ENCODE results near the gene EPC2.
"Not testable (repeated sequence)": the region's sequence is repeated elsewhere in the genome, so short reads cannot be mapped to it uniquely, and the experiment has no call there.

EPC2 gene

DNA sequence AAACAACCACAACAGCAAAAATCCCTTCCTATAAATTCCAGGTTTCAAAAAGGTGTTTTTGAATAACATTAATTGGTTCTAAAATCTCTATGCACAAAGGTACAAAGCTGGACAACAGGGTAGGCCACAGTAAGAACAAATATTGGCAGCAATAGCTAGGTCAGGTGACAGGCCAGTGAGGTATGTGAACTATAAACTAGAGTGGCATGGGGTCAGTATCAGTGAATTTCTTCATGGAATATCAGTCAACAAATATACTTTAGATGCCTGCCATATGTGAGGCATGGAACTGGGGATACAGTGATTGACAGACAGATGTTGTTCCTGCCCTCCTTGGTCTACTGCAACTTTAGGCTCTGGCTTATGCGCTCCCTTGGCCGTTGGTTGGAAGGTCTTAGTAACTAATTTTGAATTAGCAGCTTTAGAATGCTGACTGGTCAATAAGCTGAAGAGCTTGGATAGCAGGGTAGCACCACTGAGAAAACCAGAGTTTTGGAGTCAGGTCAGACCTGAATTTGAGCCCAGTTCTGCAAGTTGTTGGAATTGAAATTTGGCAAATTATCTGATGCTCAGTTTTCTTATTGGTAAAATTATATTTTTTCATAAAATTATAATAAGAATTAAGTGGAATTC lies 2.3 kb upstream of the EPC2 start:
- DNase-seq: no peak

DNA sequence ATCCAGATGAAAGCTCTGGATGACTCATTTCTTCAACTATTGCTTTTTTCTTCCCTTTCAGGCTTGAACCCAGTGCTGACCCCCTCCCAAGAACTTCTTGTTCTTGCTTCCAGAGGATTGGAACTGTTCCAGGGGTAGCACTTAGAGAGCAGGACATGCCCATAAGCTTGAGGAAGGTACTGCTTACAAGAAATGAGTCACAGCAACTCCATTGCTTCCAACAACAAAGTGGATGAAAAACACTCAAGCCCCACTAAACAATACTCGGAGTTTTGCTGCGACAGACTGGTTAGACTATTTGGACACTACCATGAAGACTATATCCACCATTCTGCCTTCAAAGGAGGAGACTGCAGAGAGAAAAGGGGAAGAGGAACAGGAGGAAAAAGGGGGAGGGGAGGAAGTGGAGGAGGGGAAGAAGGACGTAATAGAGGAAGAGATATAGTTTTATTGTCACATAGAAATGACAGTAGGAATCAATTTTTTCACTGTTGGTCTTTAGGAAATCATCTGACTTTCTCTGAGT lies 1.6 kb upstream of the EPC2 start:
- DNase-seq: no peak

DNA sequence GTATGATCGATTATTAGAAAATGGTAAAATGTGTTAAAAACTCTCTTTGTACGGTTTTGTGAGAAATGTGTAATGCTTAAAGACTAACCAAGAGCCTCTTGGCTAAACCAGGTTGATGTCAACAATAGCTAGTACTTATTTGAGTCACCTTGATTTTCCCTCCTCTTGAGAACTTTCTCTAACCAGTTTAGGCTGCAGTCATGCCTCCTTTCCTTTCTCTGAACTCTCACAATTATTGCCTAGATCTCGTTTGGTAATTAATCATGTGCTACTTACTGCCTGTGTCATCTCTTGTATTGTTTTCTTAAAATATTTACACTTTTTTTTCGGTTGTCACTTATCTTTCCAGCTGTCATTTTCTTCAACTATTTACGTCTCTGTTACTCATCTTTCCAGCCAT lies 1.1 kb upstream of the EPC2 start:
- no peak for DNase-seq

- peak; percentile 92 for DNase-seq
Measured at GRCh38 chr2:148644883-148645538, 460 bp downstream of the EPC2 start.

GRCh38 chr2:148645539-148646230 lies 1.1 kb downstream of the EPC2 start:
- DNase-seq: peak; percentile 49

DNA sequence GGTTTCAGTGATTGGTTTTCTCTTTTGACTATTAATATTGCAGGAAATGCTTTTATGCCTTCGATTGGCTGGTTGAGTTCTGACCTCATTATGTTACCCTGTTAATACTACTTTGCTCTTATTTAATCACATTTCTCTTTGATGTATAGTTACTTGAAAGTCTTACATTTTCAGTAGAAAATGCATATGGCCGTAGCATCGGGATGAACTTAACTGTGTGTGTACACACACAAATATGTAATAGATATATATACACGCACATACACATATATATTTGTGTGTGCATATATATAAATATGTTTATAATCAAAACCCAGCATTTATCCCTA lies 1.6 kb downstream of the EPC2 start:
- no peak for DNase-seq

DNA sequence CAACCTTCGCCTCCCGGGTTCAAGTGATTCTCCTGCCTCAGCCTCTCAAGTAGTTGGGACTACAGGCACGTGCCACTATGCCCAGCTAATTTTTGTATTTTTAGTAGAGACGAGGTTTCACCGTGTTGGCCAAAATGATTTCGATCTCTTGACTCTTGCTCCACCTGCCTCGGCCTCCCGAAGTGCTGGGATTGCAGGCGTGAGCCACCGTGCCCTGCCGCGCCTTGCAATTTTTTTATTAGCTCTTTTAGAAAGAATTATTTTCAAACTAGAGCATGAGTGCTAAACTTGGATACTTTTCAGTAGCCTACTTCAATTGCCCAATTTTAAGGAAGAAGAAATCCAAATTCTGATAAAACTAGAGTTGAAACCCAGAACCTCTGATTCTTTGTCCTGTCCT lies 3.2 kb downstream of the EPC2 start:
- not testable (repeated sequence) for DNase-seq

GRCh38 chr2:148649936-148650335 lies 5.4 kb downstream of the EPC2 start:
- no peak for DNase-seq

- DNase-seq: no peak
Measured at GRCh38 chr2:148650881-148651280, 6.3 kb downstream of the EPC2 start.

DNA sequence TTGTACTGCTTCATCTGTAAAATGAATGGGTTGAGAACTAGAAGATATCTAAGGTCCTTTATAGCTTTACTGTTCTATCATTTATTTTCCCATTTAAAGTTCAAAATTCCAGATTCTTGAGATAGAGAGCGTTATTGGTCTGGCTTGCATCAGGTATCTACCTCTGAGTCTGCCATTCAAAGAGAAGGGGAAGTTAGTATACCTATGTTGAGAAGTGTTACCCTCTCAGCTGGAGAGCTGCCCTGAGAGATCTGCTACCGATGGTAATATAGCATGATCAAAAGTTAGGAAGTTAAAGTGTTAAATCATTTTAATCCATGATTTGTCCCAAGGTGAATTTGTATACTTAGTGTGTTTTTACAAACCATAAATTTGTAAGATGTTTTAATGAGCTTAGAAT lies 7.4 kb downstream of the EPC2 start:
- DNase-seq: no peak

GRCh38 chr2:148653437-148653836 lies 8.9 kb downstream of the EPC2 start:
- no peak for DNase-seq

- DNase-seq: no peak
Measured at GRCh38 chr2:148654435-148654834, 9.9 kb downstream of the EPC2 start.

DNA sequence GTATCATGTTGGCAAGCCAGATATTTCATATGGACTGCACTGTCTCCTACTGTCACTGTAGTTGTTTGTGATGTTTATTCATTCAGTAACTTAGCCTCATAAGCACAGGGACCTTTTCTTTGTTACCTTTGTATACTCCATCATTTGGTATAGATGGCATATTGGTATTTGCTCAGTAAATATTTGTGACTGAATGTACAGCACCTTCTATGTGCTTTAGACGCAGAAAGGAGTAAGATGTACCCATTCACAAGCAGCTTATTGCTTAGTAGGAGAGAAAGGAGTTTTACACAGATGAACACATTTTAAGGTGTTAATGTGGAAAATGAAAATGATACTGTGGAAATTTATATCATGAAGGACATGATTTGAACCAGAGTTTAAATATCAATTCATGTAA lies 12.0 kb downstream of the EPC2 start:
- no peak for DNase-seq

GRCh38 chr2:148658807-148659722 lies 14.5 kb downstream of the EPC2 start:
- no peak for DNase-seq

GRCh38 chr2:148660999-148661398 lies 16.4 kb downstream of the EPC2 start:
- DNase-seq: no peak

DNA sequence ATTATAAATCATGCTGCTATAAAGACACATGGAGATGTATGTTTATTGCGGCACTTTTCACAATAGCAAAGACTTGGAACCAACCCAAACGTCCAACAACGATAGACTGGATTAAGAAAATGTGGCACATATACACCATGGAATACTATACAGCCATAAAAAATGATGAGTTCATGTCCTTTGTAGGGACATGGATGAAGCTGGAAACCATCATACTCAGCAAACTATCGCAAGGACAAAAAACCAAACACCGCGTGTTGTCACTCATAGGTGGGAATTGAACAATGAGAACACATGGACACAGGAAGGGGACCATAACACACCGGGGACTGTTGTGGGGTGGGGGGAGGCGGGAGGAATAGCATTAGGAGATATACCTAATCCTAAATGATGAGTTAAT lies 17.8 kb downstream of the EPC2 start:
- not testable (repeated sequence) for DNase-seq

DNA sequence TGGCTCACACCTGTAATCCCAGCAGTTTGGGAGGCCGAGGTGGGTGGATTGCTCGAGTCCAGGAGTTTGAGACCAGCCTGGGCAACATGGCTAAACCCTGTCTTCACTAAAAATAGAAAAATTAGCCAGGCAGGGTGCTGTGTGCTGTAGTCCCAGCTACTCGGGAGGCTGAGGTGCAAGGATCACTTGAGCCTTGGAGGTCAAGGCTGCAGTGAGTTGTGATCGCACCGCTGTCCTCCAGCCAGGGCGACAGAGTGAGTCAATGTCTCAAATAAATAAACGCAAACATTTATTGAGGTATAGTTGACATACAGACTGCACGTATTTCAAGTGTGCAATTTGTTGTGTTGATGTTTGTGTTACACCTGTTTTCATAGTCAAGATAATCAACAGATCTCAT lies 19.7 kb downstream of the EPC2 start:
- DNase-seq: no peak

- DNase-seq: no peak
Measured at GRCh38 chr2:148666555-148666954, 22.0 kb downstream of the EPC2 start.

DNA sequence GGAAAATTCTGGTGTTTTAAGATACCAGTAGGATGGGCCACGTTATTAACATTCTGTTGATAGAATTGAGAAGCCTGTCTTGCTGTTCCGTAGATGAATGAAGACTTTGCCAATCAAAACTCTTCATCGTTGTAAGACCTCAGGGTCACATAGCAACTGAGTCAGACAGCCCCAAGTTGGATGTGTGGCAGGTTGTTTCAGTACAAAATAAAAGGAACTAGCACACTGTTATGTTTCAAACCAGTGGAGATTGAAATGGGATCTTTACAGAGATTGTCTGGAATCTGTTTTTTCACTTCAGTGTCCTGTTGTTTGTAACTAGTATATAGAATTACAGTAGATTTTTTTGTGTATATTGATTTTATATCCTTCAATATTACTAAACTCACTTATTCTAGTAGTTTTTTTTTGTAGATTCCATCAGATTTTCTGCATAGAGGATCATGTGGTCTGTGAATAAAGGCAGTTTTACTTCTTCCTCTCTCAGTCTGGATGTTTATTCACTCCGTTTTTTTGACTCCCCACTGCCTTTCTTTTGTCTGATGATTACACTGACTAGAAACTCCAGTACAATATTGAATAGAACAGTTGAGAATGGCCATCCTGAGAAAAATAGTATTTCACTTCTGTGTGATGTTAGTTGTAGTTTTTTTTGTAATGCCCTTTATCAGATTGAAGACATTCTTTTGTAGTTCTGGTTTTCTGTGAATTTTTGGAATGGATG lies 22.7 kb downstream of the EPC2 start:
- no peak for DNase-seq

DNA sequence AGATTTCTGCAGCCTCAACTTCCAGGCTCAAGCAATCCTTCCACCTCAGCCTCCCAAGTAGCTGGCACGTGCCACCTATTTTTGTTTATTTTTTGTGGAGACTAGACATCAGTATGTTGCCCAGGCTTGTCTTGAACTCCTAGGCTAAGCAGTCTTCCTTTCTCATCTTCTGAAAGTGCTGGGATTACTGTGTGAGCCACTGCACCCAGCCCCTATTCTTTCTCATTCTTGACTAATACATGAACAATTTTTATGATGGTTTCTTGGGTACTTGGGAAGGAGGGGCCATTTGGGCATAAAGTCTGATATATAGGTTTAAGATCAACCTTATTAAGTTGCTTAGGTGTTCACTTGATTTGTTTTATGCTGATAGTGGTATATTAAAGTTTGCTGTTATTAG lies 26.2 kb downstream of the EPC2 start:
- DNase-seq: no peak

DNA sequence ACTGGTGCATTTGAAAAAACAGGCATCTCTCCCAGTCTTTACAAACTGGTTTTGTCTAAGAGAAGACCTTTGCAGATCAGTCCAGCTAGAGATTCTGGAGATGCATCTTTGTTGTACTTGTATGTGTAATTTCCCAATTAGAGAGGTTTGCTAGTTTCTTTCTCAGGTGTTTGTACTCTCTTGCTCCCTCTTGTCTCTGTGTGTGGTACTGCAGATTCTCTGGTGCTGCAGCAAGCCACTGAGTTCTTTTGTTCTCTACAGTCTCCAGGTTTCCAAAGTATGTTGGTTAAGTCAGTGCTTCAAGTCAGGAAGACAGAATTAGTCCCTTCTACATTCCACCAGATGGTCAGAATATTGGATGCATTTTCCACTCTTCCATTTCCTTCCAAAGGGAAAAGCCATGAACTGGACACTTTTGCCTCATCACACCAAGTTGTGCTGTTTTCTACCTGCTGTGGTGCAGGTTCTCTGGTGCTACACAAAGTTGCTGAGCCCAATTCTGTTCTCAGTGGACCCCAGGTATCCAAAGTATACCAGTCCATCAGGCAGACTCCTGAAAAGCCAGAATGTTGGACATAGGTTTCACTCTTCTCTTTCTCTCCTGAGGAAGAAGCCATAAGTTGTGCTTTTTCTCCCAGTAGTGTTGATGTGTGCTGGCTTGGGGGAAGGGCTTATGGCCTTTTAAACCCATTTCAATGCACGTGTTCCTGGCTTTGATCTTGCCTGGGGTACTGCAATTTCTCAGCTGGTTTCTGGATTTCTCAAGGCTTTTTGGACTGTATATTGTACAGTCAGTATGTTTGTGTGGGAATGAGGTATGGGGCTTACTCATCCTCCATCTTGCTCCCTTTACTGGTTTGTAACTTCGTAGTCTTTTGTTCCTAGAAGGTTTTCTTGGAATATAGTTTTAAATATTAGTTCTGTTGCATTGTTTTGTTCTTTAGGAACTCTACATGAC lies 29.8 kb downstream of the EPC2 start:
- DNase-seq: no peak
